SW 1271 (cell line): Measurements from ENCODE around the gene PLCH1.
"Not testable (repeated sequence)": the region's sequence is repeated elsewhere in the genome, so short reads cannot be mapped to it uniquely, and the experiment has no call there.

Source experiments
- DNase-seq, 2 experiments: peaks; one replicate each; lab custom pipeline; 2025; lab: John Stamatoyannopoulos, UW

The PLCH1 gene

DNA sequence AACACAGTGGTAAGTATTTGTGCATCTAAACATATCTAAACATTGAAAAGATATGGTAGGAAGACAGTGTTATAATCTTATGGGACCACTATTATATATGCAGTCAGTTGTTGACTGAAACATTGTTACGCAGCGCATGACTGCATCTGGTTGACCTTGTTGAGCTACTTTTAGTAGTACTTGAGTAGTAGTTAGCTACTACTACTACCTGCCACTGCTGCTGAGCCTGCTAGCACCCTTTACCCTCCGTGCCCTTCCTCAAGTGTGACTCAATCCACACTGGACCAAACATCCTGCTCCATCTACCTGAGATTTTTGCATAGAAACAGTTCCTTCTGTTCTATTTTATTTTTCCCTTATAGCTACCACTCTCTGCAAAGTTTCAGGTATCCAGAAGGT is 327.8 kb downstream of the PLCH1 start:
- no peak for DNase-seq

DNA sequence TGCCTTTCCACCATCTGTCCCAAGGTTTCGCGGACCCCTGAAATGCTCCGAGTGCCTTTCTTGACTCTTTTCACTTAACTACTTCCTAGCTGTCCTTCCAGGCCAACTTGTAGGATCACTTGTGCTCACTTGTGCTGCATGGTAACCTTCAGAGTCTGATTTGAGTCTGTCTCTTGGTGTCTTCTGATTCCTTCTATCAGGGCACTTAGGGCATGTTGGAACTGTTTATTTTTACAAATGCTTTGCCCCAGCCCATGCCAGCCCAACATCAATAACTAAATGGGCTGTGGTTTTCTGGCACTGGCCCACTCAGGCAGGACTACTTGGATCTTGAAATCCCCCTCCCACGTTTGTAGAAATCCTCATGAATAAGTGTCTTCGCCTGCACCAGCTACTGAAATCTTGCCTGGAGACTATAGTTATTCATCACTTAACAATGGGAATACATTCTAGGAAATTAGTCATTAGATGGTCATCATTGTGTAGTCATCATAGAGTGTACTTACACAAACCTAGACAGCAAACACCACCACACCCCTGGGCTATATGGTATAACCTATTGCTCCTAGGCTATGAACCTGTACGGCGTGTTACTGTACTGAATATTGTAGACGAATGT is 328.3 kb downstream of the PLCH1 start:
- peak in 1 of 2 experiments; percentile 7 for DNase-seq

- no peak for DNase-seq
These were observed 332.0 kb downstream of the PLCH1 start for GRCh38 chr3:155412904-155413303.

- DNase-seq, result no peak
These were observed 333.2 kb downstream of the PLCH1 start for GRCh38 chr3:155411500-155412223.

- no peak for DNase-seq
These were observed 335.5 kb downstream of the PLCH1 start for GRCh38 chr3:155409336-155409735.

DNA sequence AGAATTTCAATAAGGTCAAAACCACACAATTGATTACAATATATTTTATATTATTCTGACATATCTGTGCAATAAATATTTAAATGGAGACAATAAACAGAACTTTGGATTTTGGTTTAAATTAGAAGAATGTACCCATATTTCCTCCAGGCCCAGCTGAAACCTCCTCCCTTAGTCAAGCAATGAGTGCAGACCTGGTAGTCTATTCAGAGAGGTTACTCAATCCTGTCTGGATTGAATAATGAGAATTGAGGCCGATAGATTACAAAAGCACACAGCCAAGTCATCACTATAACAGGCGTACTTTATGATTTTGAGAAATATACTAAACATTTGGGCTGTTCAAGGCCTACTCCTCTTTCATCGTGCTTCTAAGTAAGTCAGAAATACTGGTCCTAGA is 336.9 kb downstream of the PLCH1 start:
- no peak for DNase-seq

DNA sequence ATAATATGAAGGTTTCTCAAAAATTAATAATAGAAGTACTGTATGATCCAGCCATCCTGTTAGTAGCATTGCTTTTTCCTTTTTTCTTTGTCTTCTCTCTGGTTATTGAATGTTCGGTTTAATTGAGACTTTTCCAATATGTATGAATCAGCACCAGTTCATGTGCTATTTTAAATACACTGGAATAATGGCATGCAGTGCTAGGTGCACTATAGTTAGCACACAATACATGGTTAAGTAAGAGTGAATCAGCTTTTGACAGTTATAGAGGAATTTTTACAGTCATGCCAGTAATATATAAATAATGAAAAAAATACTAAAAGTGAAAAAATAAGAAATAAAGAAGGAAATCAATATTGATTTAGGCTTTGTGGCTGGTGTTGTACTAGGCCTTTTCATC is 337.5 kb downstream of the PLCH1 start:
- DNase-seq, result no peak

DNA sequence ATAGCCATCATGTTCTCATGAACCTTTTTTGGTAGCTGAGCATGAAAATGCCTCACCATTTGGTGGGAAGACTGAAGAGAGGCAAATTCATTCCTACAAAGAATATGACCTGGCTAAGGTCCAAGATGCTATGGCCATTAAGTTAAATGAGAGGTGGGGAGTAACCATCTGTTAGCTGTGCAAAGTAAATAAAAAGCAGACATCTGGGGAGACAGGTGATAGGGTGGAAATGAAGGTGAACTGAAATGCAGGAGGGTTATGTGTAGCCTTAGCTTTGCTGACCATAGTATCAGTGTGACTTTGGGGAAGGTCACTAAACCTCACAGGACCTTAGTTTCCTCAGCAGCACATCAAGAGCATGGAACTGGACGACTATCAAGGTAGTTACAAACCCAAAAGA is 340.4 kb downstream of the PLCH1 start:
- DNase-seq, result no peak

DNA sequence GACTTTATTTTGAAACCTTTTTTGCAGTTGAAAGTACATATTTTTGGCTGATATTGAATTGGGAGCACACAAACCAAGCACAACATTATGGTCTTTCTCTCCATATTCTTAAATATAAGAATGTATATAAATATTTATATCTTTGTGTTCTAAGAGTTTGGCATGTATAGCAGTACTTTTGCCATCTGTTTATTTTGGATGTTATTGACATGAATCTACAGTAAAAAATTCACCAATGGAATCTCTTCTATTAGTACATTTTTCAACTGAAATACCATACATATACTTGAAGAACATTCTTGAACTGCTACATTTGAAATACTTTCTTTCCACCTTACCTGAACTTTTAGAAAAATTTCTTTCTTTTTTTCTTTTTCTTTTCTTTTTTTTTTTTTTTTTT is 342.2 kb downstream of the PLCH1 start:
- DNase-seq, result no peak

DNA sequence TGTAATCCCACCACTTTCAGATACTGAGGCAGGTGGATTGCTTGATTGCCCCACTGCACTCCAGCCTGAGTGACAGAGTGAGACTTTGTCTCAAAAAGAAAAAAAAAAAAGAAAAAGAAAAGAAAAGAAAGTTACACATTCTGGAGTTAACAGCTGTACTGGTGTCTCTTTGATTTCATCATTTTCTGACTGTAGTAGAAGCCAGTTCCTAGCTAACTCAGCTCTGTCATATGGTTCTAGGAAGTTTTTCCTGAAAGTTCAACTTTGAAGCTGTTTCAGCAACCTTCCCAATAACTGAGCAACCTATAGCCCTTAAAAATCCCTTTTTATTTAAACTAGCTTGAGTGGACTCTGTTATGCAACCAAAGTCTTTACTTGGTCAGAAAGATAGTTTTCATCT is 346.8 kb downstream of the PLCH1 start:
- no peak for DNase-seq

DNA sequence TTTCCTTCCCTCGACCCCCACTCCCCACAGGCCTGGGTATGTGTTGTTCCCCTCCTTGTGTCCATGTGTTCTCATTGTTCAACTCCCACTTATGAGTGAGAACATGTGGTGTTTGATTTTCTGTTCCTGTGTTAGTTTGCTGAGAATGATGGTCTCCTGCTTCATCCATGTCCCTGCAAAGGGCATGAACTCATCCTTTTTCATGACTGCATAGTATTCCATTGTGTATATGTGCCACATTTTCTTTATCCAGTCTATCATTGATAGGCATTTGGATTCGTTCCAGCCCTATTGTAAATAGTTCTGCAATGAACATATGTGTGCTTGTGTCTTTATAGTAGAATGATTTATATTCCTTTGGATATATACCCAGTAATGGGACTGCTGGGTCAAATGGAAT is 350.0 kb downstream of the PLCH1 start:
- not testable (repeated sequence) for DNase-seq

DNA sequence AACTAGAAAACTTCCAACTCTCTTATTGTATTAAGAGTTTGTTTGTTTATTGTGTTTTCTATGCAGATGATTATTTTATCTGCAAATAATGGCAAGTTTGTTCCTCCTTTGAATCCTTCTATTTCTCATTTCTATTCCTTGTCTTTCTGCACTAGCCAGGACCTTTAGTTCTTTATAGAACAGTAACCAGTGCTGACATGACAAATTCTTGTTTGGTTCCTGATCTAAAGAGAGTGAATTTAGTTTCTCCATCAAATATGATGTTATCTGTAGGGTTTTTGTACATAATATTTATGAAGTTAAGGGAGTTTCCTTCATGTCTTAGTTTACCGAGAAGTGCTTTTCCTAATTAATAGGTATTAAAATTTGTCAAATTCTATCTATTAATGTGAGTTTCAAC is 350.6 kb downstream of the PLCH1 start:
- no peak for DNase-seq

DNA sequence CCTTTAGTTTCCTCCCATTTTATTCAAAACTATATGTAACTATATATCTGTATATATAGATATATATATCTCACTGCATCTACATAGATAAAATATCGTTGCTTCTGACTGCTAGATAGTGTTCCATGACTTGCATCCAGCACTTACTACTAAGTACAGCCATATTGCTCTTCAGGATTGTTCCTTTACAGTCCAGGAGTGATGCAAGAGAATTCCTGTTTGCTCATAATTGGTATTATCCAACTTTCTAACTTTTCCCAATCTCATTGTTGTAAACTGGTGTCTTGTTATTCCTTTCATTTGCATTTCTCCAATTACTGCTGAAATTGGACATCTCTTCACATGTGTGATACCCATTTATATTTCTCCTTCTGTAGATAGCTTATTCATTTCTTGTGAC is 351.6 kb downstream of the PLCH1 start:
- no peak for DNase-seq

DNA sequence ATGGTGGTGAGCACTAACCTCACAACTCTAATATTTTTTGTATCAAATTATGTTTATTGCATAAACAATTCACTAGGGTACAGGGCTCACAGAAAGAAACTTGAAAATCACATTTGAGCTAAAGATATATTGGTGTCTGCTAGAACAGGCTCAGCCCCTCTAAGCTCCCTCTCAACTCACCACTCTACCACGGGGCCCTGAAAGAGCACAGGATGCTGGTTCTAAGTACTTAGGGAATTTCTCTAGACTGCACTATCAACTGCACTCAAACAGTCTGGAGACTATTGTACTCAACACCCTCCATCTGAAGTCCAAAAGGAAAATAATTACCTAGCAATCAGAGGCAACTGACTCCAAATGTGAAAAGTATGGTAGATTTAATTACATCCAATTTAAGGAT is 352.7 kb downstream of the PLCH1 start:
- no peak for DNase-seq

DNA sequence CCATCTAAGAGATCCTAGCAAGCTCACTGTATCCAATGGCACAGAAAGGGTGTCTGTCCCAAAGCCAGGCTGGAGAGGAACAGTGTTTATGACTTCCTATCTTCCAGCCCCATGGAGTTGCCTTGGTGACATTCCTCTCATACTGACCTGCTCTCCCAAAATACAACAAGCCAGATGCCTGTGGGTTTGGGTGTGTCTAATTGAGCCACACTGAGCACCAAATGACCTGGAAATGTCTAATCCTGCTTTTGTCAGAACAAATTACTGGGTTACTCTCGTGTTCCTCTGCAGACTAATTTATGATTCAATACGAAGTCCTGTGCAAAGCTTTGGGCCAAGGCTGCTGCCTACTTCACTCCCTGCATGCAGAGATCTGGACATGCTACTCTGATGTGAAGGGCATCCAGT is 353.3 kb downstream of the PLCH1 start:
- peak in 1 of 2 experiments; percentile 28 for DNase-seq

DNA sequence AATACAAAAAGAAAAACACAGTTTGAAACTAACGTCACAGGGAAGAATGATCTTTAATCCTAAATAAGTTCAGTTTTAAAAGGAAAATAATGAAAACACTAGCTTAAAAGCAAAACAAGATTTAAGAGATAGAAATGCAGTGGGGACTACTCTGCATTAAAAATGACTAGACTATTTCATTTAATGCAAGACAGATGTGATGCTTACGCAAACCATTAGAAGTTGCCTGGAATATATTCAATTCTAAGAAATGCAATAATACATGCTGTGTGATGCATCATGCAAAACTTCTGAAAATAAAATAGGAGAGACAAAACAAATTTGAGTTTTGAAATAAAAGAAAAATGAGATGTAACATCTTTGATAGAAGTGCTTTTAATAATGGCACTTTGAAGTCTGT is 353.8 kb downstream of the PLCH1 start:
- DNase-seq, result no peak

GRCh38 chr3:155390351-155390750 is 354.5 kb downstream of the PLCH1 start:
- DNase-seq, result no peak

DNA sequence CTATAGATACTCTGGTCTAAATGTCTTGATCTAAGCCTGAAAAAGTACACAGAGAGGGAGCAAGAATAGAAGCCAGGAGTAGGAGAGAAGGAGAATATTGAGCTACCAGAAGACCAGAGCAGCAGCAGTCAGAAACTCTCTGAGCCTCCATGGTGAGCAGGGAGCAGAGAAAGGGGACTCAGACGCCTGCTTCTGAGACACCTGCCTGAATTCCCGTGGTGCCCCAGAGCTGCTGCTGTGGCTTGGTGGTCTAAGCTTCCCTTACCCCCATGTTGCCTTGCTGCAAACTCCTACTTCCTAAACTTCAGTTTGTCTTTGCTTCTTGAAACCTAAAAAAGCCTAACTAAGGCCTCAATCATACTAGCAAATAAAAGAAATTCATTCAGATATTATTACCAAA is 356.5 kb downstream of the PLCH1 start:
- no peak for DNase-seq

DNA sequence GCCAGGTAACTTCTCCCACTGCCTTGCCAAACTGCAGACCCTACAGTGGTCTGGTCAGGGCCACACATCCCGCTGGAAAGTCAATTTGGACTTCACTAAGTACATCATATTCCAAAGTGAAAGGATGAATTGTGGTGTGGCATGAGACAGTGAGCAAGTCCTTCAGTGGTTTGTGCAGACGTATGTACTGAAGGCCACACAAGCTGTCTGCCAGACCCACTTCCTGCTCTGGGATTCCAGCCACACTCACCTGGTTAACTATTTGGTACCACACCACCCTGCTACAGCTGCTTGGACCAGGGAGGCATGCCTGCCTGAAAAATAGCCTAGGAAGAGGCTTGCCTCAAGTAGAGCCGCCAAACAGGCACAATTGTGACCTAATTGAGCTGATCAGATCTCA is 357.3 kb downstream of the PLCH1 start:
- no peak for DNase-seq

GRCh38 chr3:155386919-155387318 is 358.0 kb downstream of the PLCH1 start:
- no peak for DNase-seq

GRCh38 chr3:155385896-155386625 is 358.8 kb downstream of the PLCH1 start:
- DNase-seq, result no peak

GRCh38 chr3:155382396-155383042 is 362.4 kb downstream of the PLCH1 start:
- DNase-seq, result peak in 1 of 2 experiments; percentile 43

- DNase-seq, result no peak
These were observed 367.0 kb downstream of the PLCH1 start for GRCh38 chr3:155377847-155378246.
